Rectal smooth muscle tissue (tissue), 1 donor: ENCODE measurements around the gene CCDC28A.

ENCODE experiments used
- H3K27ac ChIP-seq: one replicate; pipeline ENCODE4 v1.7.0; 2013; ENCODE audit warnings: low read depth, low read length, inconsistent platforms
- H3K27me3 ChIP-seq: one replicate; pipeline ENCODE4 v1.7.0; 2013; ENCODE audit warnings: low read length; ENCODE audit not compliant: control insufficient read depth, insufficient read depth
- H3K36me3 ChIP-seq: one replicate; pipeline ENCODE4 v1.7.0; 2013; ENCODE audit warnings: low read length; ENCODE audit not compliant: control insufficient read depth, insufficient read depth
- H3K4me1 ChIP-seq: one replicate; pipeline ENCODE4 v1.7.0; 2013; ENCODE audit warnings: low read length; ENCODE audit not compliant: control insufficient read depth, insufficient read depth
- H3K4me3 ChIP-seq: one replicate; pipeline ENCODE4 v1.7.0; 2013; ENCODE audit warnings: low read length
- H3K9ac ChIP-seq: one replicate; pipeline ENCODE4 v1.7.0; 2013; ENCODE audit warnings: low read length

CCDC28A gene

DNA sequence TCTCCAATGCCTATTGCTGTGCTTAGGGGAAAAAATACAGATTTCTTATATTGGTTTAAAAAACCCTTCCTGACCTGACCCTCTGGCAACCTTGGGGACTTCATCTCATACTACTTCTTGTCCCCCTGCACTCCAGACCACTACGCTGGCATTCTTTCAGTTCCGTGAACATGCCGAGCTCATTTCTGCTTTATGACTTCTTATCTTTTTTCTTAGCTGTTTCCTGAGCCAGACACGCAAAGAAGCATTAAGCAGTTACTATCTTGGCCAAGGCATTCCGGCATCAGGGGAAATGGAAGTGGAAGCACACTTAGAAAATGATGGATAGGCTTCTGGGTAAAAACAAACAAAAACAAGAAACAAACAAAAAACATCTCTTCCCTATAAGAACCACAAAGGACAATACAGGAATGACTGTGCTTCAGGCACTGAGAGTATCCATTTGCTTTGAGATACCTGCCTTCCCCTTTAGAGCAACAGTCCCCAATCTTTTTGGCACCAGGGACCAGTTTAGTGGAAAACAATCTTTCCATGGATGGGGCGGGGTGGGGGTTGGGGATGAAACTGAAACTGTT lies 4.4 kb upstream of the CCDC28A start:
- no peak overlapping the region for H3K4me3 ChIP-seq
- no peaks in the 10 kb centered on the region for H3K36me3 ChIP-seq
- no peaks in the 10 kb centered on the region for H3K27me3 ChIP-seq
- no peaks in the 10 kb centered on the region for H3K4me1 ChIP-seq
- H3K27ac ChIP-seq, result no peak overlapping the region
- no peak overlapping the region for H3K9ac ChIP-seq

DNA sequence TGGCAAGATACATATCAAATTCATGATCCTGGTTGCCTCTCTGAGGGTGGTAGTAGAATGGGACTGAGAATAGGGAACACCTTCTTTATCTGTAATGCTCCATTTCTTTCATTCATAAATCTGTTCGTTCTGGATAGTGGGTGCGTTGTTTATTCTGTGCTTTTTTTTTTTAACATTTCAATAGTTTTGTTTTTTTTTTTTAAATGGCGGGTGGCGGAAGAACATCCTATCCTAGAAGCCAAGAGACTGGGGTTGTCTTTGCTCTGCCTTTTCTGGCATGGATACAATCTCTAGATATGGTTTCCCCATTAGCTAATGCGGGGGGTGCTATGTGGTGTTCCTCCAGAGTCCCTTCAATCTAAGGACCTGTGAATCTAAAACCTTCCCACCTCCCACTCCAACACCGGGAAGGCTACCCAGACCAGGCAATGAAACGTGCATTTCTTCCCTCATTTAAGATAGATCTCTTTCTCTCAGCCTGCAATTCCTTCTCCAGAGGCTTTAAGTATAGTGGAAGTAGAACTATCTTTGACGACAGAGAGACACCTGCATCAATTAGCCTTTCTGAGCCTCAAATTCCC lies 883 bp upstream of the CCDC28A start:
- peak overlapping the region; percentile 99 for H3K4me3 ChIP-seq
- H3K36me3 ChIP-seq, result no peaks in the 10 kb centered on the region
- peaks cover 6% of the 10 kb centered on the region for H3K4me1 ChIP-seq
- peak overlapping the region; percentile 99 for H3K27ac ChIP-seq
- H3K27me3 ChIP-seq, result no peaks in the 10 kb centered on the region
- no peak overlapping the region for H3K9ac ChIP-seq

DNA sequence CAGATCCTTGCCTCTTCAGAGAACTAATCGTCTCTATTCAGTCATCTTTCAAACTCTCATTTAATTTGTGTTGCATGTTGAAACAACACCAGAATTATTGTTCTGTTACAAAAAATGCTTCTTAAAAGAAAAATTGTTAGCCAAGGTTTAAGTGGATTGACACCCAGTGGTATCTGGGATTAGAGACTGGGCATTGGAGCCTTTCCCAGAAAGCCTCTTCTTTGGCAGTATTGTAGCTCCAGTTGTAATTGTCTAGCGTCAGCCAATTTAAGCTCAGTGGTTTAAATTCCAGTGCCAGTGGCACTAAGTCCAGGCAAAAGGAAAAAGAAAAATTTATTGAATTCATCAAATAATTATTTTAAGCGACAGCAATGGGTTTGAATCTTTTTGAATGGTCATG lies 801 bp downstream of the CCDC28A start:
- H3K27ac ChIP-seq, result peak overlapping the region; percentile 99
- H3K4me1 ChIP-seq, result peaks cover 6% of the 10 kb centered on the region
- no peaks in the 10 kb centered on the region for H3K36me3 ChIP-seq
- H3K4me3 ChIP-seq, result peak overlapping the region; percentile 99
- peak overlapping the region; percentile 92 for H3K9ac ChIP-seq
- H3K27me3 ChIP-seq, result no peaks in the 10 kb centered on the region

DNA sequence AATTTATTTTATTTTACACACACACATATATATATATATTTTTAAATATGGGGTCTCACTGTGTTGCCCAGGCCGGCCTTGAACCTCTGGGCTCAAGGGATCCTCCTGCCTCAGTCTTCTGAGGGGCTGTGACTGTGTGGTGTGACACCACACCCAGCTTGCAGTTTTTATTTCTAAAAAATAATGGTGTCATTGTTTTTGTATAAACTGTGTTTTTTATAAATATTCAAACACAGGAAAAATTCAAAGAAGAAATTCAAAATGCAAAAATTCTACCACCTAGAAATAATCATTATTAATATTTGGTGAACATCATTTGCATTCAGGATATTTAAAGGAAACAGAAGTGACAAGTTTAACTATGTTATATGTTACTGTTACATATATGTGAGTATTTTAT lies 3.1 kb downstream of the CCDC28A start:
- Histone ChIP-seq H3K4me3 (no peak overlapping the region), H3K4me1 (peaks cover 6% of the 10 kb centered on the region), H3K27me3 (no peaks in the 10 kb centered on the region), H3K9ac (no peak overlapping the region), H3K36me3 (no peaks in the 10 kb centered on the region), H3K27ac (no peak overlapping the region)

DNA sequence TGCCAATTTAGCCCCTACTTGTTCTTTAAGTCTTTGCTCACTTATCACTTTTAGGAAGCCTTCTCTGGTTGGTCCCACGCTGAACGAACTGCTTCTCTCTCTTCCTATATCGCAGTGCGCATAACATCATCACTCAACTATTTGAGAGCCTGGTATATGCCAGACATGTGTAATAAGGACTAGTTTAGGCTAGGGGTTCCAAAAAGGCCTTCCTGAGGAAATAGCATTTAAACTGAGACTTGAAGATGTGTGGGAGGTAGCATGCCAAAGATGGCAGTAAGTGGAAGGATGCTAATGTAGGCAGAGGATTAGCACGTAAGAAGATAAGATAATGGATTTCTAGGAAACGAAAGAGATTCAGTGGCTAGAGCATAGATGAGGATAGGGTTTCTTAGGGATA lies 4.8 kb downstream of the CCDC28A start:
- no peak overlapping the region for H3K4me3 ChIP-seq
- peaks cover 6% of the 10 kb centered on the region for H3K4me1 ChIP-seq
- H3K27me3 ChIP-seq, result no peaks in the 10 kb centered on the region
- no peak overlapping the region for H3K27ac ChIP-seq
- no peak overlapping the region for H3K9ac ChIP-seq
- no peaks in the 10 kb centered on the region for H3K36me3 ChIP-seq

DNA sequence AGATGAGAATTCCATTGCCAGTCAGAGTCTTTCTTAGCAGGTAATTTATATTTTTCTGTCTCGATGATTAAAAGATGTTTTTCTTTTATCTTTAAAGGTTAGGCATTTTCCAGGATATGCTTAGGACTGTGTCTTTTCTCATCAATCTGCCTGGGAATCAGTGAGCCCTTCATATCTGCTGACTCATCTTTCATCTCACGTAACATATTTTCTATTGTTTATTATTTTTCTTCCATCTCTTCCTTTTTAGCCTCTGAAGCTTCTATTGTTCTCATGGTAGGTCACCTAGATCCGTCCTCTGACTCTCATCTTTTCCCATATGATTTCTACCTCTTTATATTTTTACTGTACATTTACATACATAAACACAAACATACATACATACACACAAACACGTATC lies 8.7 kb downstream of the CCDC28A start:
- Histone ChIP-seq H3K9ac (no peak overlapping the region), H3K27ac (no peak overlapping the region), H3K27me3 (no peaks in the 10 kb centered on the region), H3K4me1 (no peaks in the 10 kb centered on the region), H3K4me3 (no peak overlapping the region), H3K36me3 (peaks cover 5% of the 10 kb centered on the region)

DNA sequence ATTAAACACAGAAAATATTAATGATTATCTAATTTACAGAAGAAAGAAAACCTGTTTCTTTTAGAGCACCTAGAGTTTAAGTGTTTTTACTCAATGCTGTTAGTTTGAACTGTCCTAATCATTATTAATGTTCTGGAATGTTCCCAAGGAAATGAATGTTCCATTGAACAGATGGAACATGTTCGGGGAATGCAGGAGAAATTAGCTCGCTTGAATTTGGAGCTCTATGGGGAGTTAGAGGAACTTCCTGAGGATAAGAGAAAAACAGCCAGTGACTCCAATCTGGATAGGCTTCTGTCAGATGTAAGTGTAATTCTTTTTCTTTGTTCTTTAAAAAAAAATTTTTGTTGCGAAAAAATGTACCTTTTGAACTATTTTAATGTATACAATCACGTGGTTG lies 11.5 kb downstream of the CCDC28A start:
- Histone ChIP-seq H3K36me3 (peaks cover 6% of the 10 kb centered on the region), H3K4me3 (no peak overlapping the region), H3K27ac (no peak overlapping the region), H3K4me1 (no peaks in the 10 kb centered on the region), H3K27me3 (no peaks in the 10 kb centered on the region), H3K9ac (no peak overlapping the region)

DNA sequence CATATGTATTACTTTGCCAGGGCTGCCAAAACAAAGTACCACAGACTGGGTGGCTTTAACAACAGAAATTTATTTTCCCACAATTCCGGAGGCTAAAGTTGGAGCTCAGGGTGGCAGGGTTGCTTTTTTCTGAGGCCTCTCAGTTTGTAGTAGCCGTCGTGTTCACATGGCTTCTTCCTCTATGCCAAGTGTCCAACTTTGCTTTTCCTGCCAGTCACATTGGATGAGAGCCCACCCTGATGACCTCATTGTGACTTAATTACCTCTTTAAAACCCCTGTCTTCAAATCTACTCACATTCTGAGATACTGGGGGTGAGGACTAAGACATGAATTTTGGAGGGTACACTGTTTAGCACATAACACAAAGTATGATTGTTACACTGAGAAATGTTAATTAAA lies 12.4 kb downstream of the CCDC28A start:
- H3K4me3 ChIP-seq, result no peak overlapping the region
- no peak overlapping the region for H3K9ac ChIP-seq
- peaks cover 9% of the 10 kb centered on the region for H3K36me3 ChIP-seq
- no peaks in the 10 kb centered on the region for H3K27me3 ChIP-seq
- H3K4me1 ChIP-seq, result no peaks in the 10 kb centered on the region
- H3K27ac ChIP-seq, result no peak overlapping the region

DNA sequence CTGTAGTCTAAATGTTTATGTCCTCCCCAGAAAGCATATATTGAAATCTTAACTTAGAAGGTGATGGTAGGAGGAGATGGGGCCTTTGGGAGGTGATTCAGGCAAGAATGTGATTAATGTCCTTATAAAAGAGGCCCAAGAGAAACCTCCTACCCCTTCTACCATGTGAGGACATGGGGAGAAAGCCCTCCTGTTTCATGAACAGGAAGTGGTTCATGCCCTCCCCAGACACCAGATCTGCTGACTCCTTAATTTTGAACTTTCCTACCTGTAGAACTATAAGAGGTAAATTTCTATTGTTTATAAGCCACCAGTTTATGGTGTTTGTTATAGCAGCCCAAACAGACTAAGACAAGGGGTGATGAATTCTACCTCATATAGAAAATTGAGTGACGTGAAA lies 13.6 kb downstream of the CCDC28A start:
- no peak overlapping the region for H3K9ac ChIP-seq
- H3K4me1 ChIP-seq, result no peaks in the 10 kb centered on the region
- no peak overlapping the region for H3K27ac ChIP-seq
- H3K36me3 ChIP-seq, result peaks cover 13% of the 10 kb centered on the region
- no peaks in the 10 kb centered on the region for H3K27me3 ChIP-seq
- H3K4me3 ChIP-seq, result no peak overlapping the region

DNA sequence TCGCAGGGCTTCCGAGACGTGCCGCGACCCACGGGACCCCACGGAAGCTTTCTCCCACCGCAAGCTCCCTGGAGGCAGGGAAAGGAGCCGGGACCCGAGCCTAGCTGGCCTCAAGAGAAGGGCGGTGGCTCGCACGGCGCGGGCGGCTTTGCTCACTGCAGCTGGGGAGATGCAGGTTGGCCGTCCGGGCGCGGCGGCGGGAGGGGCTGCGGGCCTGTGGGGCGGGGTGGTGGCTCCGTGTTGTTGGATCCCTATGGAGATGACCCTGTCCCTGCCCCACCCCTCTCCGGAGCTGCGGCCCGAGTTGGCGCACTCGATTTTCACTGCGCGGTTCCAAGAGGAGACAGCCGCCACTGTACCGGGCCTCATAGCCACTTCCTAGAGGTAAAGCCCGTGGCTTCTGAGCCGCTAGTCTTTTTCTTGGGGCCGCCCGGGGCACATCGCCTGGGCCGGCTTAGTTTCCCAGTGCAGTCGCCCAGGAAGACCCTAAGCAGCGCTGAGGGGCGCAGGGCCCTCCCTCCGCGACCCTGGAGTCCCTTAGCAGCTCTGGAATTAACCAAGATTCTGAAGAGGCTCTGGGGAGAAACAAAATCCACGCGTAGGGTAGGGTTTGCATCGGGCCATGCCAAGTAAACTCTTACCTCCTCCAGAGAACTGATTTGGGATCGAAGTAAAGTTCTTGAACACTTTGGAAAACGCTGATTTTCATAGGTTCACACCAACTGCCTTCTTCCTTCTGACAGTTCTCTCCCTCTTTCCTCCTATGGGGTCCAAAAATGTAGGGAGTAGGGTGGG lies 22.4 kb downstream of the CCDC28A start, which contains the start of gene ECT2L:
Gene ECT2L, plus strand, starts transcription at position 279 of the 795 bp plus-strand sequence. CDS start 17,188 bp downstream, outside the sequence.
- no peaks in the 10 kb centered on the region for H3K27me3 ChIP-seq
- H3K9ac ChIP-seq, result no peak within 1 kb of the TSS
- peaks cover 3% of the 10 kb centered on the region for H3K36me3 ChIP-seq
- no peaks in the 10 kb centered on the region for H3K4me1 ChIP-seq
- peak within 1 kb of the TSS; percentile 62 for H3K4me3 ChIP-seq
- peak within 1 kb of the TSS; percentile 82 for H3K27ac ChIP-seq

DNA sequence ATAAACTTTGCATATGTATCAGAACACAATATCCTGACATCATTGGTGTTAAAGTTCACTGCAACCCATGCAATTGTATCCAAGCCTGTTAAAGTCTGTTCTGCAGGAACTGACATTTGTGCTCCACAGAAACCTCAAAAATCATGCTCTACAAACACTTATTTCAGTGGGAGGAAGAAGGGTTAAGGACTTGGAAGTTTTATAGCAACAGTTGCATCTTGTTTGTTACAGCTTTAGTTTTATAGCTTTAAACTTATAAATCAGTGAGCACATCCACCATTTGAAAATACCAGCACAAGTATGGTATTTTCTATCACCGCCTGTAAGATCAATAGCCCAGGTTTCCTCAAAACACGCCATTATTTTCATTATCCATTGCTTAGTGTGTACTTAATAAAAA lies 23.2 kb downstream of the CCDC28A start:
- H3K4me3 ChIP-seq, result no peak overlapping the region
- H3K36me3 ChIP-seq, result no peaks in the 10 kb centered on the region
- H3K27ac ChIP-seq, result no peak overlapping the region
- no peaks in the 10 kb centered on the region for H3K4me1 ChIP-seq
- H3K27me3 ChIP-seq, result no peaks in the 10 kb centered on the region
- no peak overlapping the region for H3K9ac ChIP-seq

DNA sequence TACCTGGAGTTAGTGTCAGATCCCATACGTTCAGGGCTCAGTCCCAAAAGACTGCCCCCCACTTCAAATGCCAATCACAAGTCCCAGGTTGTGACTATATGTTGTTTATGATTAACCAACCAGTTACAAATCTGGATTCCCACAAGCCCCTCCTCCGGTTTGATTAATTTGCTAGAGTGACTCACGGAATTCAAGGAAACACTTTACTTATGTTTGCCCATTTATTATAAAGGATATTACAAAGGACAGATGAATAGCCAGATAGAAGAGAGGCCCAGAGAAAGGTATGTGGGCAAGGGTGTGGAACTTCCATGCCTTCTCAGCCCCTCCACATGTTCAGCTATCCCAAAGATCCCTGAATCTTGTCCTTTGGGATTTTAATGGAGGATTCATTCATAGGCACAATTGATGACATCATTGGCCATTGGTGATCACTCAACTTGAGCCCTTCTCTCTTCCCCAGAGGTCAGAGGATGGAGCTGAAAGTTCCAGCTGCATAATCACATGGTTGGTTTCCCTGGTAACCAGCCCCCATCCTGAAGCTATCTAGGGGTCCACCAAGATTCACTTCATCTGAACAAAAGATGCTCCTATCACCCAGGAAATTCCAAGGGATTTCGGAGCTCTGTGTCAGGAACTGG lies 24.4 kb downstream of the CCDC28A start:
- H3K4me3 ChIP-seq, result no peak overlapping the region
- H3K36me3 ChIP-seq, result no peaks in the 10 kb centered on the region
- no peaks in the 10 kb centered on the region for H3K27me3 ChIP-seq
- H3K9ac ChIP-seq, result no peak overlapping the region
- H3K27ac ChIP-seq, result no peak overlapping the region
- no peaks in the 10 kb centered on the region for H3K4me1 ChIP-seq
